ENCODE data around the gene APOD. TPM values are rescaled to one million over a fixed set of nuclear protein-coding genes. Genes with fewer than 3 reads are reported as not detected.

Gene APOD
- total and polyA plus RNA-seq, 4 donors = 4.7 to 85.8 (median 21.3) TPM

DNA sequence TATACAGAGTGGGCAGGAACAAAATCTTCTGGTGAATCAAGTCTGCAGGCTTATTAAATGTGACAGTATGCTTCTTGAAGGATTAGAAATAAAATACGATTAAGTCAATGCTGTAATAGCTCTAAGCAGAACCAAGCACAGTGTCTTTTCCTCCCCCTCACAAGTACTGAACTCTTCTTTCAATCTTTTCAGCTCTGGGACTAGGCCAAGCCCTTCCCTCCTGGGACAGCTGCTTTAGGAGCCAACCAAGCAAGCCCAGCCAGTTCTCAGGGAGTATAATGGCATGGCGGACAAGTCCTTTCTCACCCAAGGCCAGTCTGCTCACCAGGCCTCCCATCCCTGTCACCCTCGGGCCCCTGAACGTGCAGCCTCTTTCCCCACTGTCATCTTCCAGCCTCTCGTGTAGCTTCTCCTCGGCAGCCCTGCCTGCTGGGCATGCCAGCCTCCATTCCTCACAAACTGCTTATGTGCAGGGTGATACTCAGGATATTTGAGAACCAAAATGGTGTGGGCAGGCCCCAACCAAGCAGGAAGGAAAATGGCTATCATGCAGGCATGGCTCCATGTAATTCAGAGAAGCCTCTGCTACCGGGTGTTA is 32.3 kb downstream of the APOD start:
- Histone ChIP-seq H3K4me1 (ENCODE audit: control insufficient read depth in 5 of 5, insufficient read depth in 5 of 5, low read length in 5 of 5) (peaks cover 4 to 17% (median 6%) of the 10 kb centered on the region in 5 donors), H3K9me3 (ENCODE audit: control insufficient read depth in 4 of 4, insufficient read depth in 3 of 4, low read length in 3 of 4) (no peaks in the 10 kb centered on the region), H3K27ac (ENCODE audit: low read depth in 1 of 2, low read length in 1 of 2) (no peak overlapping the region), H3K4me3 (no peak overlapping the region), H3K27me3 (ENCODE audit: control insufficient read depth in 3 of 3, insufficient read depth in 3 of 3, low read length in 2 of 3) (no peaks in the 10 kb centered on the region), H3K36me3 (ENCODE audit: control insufficient read depth in 4 of 4, insufficient read depth in 4 of 4, low read length in 4 of 4) (no peaks in the 10 kb centered on the region), H3K9ac (ENCODE audit: insufficient read depth in 1 of 2, low read length in 2 of 2) (no peak overlapping the region)
- ATAC-seq (ENCODE audit: insufficient read depth, low FRiP score) (no peak), DNase-seq (peak; percentile 37 to 71 (median 52))
- TF ChIP-seq, protein P1, sequence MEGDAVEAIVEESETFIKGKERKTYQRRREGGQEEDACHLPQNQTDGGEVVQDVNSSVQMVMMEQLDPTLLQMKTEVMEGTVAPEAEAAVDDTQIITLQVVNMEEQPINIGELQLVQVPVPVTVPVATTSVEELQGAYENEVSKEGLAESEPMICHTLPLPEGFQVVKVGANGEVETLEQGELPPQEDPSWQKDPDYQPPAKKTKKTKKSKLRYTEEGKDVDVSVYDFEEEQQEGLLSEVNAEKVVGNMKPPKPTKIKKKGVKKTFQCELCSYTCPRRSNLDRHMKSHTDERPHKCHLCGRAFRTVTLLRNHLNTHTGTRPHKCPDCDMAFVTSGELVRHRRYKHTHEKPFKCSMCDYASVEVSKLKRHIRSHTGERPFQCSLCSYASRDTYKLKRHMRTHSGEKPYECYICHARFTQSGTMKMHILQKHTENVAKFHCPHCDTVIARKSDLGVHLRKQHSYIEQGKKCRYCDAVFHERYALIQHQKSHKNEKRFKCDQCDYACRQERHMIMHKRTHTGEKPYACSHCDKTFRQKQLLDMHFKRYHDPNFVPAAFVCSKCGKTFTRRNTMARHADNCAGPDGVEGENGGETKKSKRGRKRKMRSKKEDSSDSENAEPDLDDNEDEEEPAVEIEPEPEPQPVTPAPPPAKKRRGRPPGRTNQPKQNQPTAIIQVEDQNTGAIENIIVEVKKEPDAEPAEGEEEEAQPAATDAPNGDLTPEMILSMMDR (IDR thresholded peaks at IDR 0.05; ENCODE audit: control extremely low read depth, extremely low read depth) = no peak
- WGBS, 2 donors = 61 to 69% methylated on average over 7 of the region's 7 CpGs

GRCh38 chr3:195550723-195551122 is 33.0 kb downstream of the APOD start:
- no peaks in the 10 kb centered on the region for H3K36me3 ChIP-seq (ENCODE audit: control insufficient read depth in 4 of 4, insufficient read depth in 4 of 4, low read length in 4 of 4)
- no peak overlapping the region for H3K4me3 ChIP-seq
- 66 to 73% methylated on average over 4 of the region's 4 CpGs for WGBS, 2 donors
- no peak overlapping the region for H3K9ac ChIP-seq (ENCODE audit: insufficient read depth in 1 of 2, low read length in 2 of 2)
- H3K27me3 ChIP-seq (ENCODE audit: control insufficient read depth in 3 of 3, insufficient read depth in 3 of 3, low read length in 2 of 3) = no peaks in the 10 kb centered on the region
- TF ChIP-seq, protein P1 (IDR thresholded peaks at IDR 0.05; ENCODE audit: control extremely low read depth, extremely low read depth) = no peak
- no peaks in the 10 kb centered on the region for H3K9me3 ChIP-seq (ENCODE audit: control insufficient read depth in 4 of 4, insufficient read depth in 3 of 4, low read length in 3 of 4)
- peak; percentile 41 to 82 (median 59) for DNase-seq
- ATAC-seq (ENCODE audit: insufficient read depth, low FRiP score) = no peak
- H3K27ac ChIP-seq (ENCODE audit: low read depth in 1 of 2, low read length in 1 of 2) = no peak overlapping the region
- H3K4me1 ChIP-seq (ENCODE audit: control insufficient read depth in 5 of 5, insufficient read depth in 5 of 5, low read length in 5 of 5) = peaks cover 4 to 21% (median 6%) of the 10 kb centered on the region in 5 donors

DNA sequence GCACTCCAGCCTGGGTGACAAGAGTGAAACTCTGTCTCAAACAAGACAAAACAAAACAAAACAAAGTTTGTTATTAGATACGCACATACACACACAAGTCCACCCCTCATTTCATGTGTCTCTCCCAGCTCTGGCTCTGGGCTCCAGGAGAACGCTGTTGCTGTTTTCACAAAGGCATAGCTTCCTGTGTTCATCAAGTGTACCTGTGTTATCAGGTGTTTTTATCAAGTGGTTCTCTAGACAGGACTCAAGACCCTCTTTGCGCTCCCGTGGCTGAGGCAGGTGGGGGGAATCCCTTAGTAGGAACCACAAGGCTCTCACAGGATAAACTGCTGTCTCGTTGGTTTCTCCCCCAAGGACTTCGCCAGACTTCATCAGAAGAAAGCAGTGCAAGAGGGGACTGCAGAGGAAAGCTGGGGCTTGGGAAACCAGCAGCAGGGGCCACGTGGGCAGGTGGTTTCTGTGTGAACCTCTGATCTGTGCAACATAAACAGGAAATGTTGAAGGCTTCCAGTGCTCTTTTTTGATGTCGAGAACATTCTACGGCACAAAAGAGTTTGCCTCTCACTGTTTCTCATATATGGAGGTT is 33.7 kb downstream of the APOD start:
- no peaks in the 10 kb centered on the region for H3K9me3 ChIP-seq (ENCODE audit: control insufficient read depth in 4 of 4, insufficient read depth in 3 of 4, low read length in 3 of 4)
- no peaks in the 10 kb centered on the region for H3K27me3 ChIP-seq (ENCODE audit: control insufficient read depth in 3 of 3, insufficient read depth in 3 of 3, low read length in 2 of 3)
- DNase-seq = peak; percentile 17 to 59 (median 26)
- peaks cover 4 to 21% (median 6%) of the 10 kb centered on the region in 5 donors for H3K4me1 ChIP-seq (ENCODE audit: control insufficient read depth in 5 of 5, insufficient read depth in 5 of 5, low read length in 5 of 5)
- 19 to 31% methylated on average over 9 of the region's 9 CpGs for WGBS, 2 donors
- no peak overlapping the region for H3K27ac ChIP-seq (ENCODE audit: low read depth in 1 of 2, low read length in 1 of 2)
- H3K9ac ChIP-seq (ENCODE audit: insufficient read depth in 1 of 2, low read length in 2 of 2) = no peak overlapping the region
- H3K4me3 ChIP-seq = no peak overlapping the region
- TF ChIP-seq, protein P1 (IDR thresholded peaks at IDR 0.05; ENCODE audit: control extremely low read depth, extremely low read depth) = no peak
- H3K36me3 ChIP-seq (ENCODE audit: control insufficient read depth in 4 of 4, insufficient read depth in 4 of 4, low read length in 4 of 4) = no peaks in the 10 kb centered on the region
- ATAC-seq (ENCODE audit: insufficient read depth, low FRiP score) = peak; percentile 38
